ENCODE data around the gene CCDC57. TPM values are rescaled to one million over a fixed set of nuclear protein-coding genes. Genes with fewer than 3 reads are reported as not detected.
"Not testable (repeated sequence)": the region's sequence is repeated elsewhere in the genome, so short reads cannot be mapped to it uniquely, and the experiment has no call there.

CCDC57 gene, protein sequence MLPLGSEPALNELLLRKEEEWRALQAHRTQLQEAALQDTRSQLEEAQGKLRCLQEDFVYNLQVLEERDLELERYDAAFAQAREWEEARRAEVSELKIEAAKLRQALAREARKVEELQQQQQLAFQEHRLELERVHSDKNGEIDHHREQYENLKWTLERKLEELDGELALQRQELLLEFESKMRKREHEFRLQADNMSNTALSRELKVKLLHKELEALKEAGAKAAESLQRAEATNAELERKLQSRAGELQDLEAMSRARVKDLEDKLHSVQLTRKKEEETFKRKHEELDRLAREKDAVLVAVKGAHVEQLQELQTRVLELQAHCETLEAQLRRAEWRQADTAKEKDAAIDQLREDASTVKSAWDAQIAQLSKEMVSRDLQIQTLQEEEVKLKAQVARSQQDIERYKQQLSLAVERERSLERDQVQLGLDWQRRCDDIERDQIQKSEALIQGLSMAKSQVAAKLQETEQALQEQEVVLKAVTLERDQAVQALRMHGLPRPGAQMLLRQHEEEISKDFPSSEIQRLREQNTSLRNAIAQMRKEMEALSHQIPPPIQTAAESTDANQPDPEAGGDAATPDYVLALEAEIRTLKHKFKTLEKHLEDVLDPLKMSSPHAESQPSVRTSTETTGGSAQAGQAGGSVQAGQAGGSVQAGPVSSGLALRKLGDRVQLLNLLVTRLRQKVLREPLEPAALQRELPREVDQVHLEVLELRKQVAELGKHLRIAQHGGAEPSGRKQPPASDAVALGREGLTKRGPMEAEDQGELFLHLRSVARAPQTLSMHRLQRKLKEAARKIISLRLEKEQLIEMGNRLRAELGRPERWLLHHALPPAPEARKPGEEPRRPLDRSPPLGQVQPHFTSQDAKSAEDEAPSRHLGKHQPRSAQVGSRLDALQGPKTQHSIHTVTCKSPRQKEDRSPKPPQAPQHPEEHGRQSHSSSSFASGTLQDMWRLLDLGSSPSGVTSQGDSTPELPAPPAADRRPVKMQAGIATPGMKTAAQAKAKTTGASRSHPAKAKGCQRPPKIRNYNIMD
- total RNA-seq = 10 to 100 TPM; 27.1 to 79.9 (median 50.9) TPM

DNA sequence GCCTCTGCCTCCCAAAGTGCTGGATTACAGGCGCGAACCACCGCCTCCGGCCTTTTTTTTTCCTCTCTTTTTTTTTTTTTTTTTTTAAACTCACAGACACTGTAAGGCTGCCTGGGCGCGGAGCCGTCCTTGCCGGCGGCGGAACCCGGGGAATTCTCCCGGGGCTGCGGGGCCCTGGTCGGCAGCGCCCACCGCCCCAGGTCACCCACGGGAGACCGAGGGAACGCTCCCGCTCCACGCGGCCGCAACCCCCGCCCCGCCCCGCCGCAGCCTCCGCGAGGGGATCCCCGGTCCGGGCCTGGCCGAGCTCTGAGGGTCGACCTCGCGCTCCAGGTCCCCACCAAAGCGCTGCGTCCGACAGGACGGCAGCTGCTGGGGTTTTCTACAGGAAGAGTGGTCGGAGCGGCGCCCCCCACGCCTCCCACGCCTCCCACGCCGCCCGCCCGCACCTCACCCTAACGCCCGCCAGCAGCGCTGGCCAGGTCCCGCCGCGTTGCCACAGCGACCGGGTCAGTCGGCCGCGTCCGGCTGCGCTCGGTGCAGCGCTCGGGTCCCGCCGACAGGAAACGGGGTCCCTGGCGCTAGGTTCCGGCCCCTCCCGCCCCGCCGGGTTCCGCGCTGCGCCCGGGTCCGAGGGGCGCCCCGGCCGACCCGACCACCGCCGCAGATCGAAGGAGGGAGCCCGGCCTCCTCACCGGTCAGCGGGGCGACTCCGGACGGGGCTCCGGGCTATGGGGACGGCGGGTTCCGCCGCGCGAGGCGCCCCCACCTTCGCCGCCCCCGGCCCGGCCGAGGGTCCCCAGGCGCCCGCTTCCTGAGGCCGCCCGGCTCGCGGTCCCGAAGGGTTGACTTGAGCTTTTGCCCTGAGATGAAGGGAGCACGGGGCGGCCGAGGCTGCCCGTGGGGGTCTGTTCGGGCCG is at the start of gene CCDC57:
Gene CCDC57 (minus strand): TSS at position 512 of the 920 bp plus-strand sequence. CDS start 10,898 bp downstream, outside the sequence.
- peak; percentile 82 to 84 for DNase-seq

GRCh38 chr17:82262344-82262743 is 49.7 kb upstream of the CCDC57 start:
- Histone ChIP-seq H3K27me3 (no peaks in the 10 kb centered on the region), H3K36me3 (peaks cover 54 to 81% of the 10 kb centered on the region in 2 donors), H3K4me3 (replicated peaks in 1 of 3) (no peak overlapping the region), H3K9me3 (no peaks in the 10 kb centered on the region), H3K4me1 (peaks cover 15 to 27% of the 10 kb centered on the region in 2 donors), H3K27ac (no peak overlapping the region)
- TF ChIP-seq POLR2A (IDR thresholded peaks at IDR 0.05) (no peak), CTCF (IDR thresholded peaks at IDR 0.05) (no peak)
- intact Hi-C loops (cut with DNase I) = no loop called here
- 82 to 83% methylated on average over 4 of the region's 4 CpGs for WGBS, 2 donors
- DNase-seq = no peak

More for the DNA sequence above, at the start of gene CCDC57:
- Histone ChIP-seq H3K9me3 (no peaks in the 10 kb centered on the region), H3K4me3 (replicated peaks in 1 of 3) (peak within 1 kb of the TSS; percentile 30 to 95 (median 66)), H3K27ac (peak within 1 kb of the TSS; percentile 81 to 86 (median 84)), H3K4me1 (peaks cover 24 to 32% of the 10 kb centered on the region in 2 donors), H3K27me3 (no peaks in the 10 kb centered on the region), H3K36me3 (no peaks in the 10 kb centered on the region)
- peak in 1 of 2 donors; percentile 74 for TF ChIP-seq POLR2A (IDR thresholded peaks at IDR 0.05)
- TF ChIP-seq CTCF (IDR thresholded peaks at IDR 0.05) = peak in 3 of 6 experiments; percentile 16 to 37 (median 28)
- intact Hi-C loops (cut with DNase I) = no loop called here
- WGBS, 2 donors = 0% methylated on average over 20 to 44 of the region's 116 CpGs

- H3K27me3 ChIP-seq; H3K9me3 ChIP-seq; H3K4me3 ChIP-seq (replicated peaks in 1 of 3); H3K27ac ChIP-seq; intact Hi-C loops (cut with DNase I); DNase-seq: not testable (repeated sequence)
- WGBS, 2 donors = 89 to 93% methylated on average over 8 of the region's 8 CpGs
- H3K4me1 ChIP-seq = peaks cover 4 to 12% of the 10 kb centered on the region in 2 donors
- peaks cover 52 to 74% of the 10 kb centered on the region in 2 donors for H3K36me3 ChIP-seq
These were observed 47.6 kb upstream of the CCDC57 start for GRCh38 chr17:82259972-82260961.

GRCh38 chr17:82258555-82258954 is 45.9 kb upstream of the CCDC57 start:
- Histone ChIP-seq H3K27me3 (no peaks in the 10 kb centered on the region), H3K9me3 (no peaks in the 10 kb centered on the region), H3K4me3 (replicated peaks in 1 of 3) (no peak overlapping the region), H3K27ac (no peak overlapping the region), H3K36me3 (peaks cover 37 to 72% of the 10 kb centered on the region in 2 donors), H3K4me1 (peaks cover 0 to 3% of the 10 kb centered on the region in 2 donors)
- 81 to 82% methylated on average over 5 of the region's 5 CpGs for WGBS, 2 donors
- intact Hi-C loops (cut with DNase I) = no loop called here
- no peak for DNase-seq
- TF ChIP-seq POLR2A (IDR thresholded peaks at IDR 0.05) (no peak), CTCF (IDR thresholded peaks at IDR 0.05) (no peak)

Measured in thyroid gland (tissue), 4 donors.